ENCODE measurements around the gene GOLGA6A.
"Not testable (repeated sequence)": the region's sequence is repeated elsewhere in the genome, so short reads cannot be mapped to it uniquely, and the experiment has no call there.

Gene GOLGA6A

GRCh38 chr15:74082450-74082849 is at the start of gene GOLGA6A:
Gene GOLGA6A (minus strand): TSS chr15:74082550. CDS start chr15:74082509, 41 bp downstream.
- DNase-seq: not testable (repeated sequence)

- DNase-seq: no peak
These were observed 49.5 kb upstream of the GOLGA6A start for GRCh38 chr15:74131628-74132413.

GRCh38 chr15:74130849-74131627 is 48.7 kb upstream of the GOLGA6A start:
- DNase-seq: no peak

GRCh38 chr15:74130155-74130848 is 48.0 kb upstream of the GOLGA6A start, which contains the start of gene ISLR2:
Gene ISLR2 (plus strand): TSS chr15:74130586. CDS start chr15:74132755, 2,169 bp downstream.
- peak in 3 of 58 donors; percentile 26 to 44 (median 33) for DNase-seq

- peak in 13 of 58 donors; percentile 26 to 64 (median 42) for DNase-seq
These were observed 47.3 kb upstream of the GOLGA6A start for GRCh38 chr15:74129586-74130154.

- no peak for DNase-seq
These were observed 46.6 kb upstream of the GOLGA6A start for GRCh38 chr15:74128785-74129585.

- DNase-seq: peak in 1 of 58 donors; percentile 53
These were observed 45.8 kb upstream of the GOLGA6A start for GRCh38 chr15:74127954-74128784.

- peak in 57 of 58 donors; percentile 33 to 94 (median 77) for DNase-seq
These were observed 45.1 kb upstream of the GOLGA6A start for GRCh38 chr15:74127255-74127953.

GRCh38 chr15:74124759-74125158 is 42.4 kb upstream of the GOLGA6A start:
- no peak for DNase-seq

- no peak for DNase-seq
These were observed 41.8 kb upstream of the GOLGA6A start for GRCh38 chr15:74124196-74124595.

GRCh38 chr15:74123658-74124057 is 41.3 kb upstream of the GOLGA6A start:
- DNase-seq: no peak

GRCh38 chr15:74123131-74123429 is 40.7 kb upstream of the GOLGA6A start:
- no peak for DNase-seq

- no peak for DNase-seq
These were observed 40.2 kb upstream of the GOLGA6A start for GRCh38 chr15:74122403-74123130.

GRCh38 chr15:74121858-74122257 is 39.5 kb upstream of the GOLGA6A start:
- no peak for DNase-seq

GRCh38 chr15:74121039-74121438 is 38.7 kb upstream of the GOLGA6A start:
- no peak for DNase-seq

GRCh38 chr15:74120426-74120825 is 38.1 kb upstream of the GOLGA6A start:
- DNase-seq: no peak

- DNase-seq: no peak
These were observed 27.4 kb upstream of the GOLGA6A start for GRCh38 chr15:74109713-74110112.

- not testable (repeated sequence) for DNase-seq
These were observed 26.3 kb upstream of the GOLGA6A start for GRCh38 chr15:74108611-74109010.
